ENCODE results near the gene CYP4F22.

CYP4F22 gene

GRCh38 chr19:15562145-15562544 lies 53.8 kb downstream of the CYP4F22 start:
- Histone ChIP-seq H3K36me3 (ENCODE audit: control insufficient read depth, insufficient read depth, low read length, severe bottlenecking) (no peaks in the 10 kb centered on the region), H3K9ac (ENCODE audit: low read length) (no peak overlapping the region)
- no peak for DNase-seq (ENCODE audit: low read depth)

GRCh38 chr19:15562861-15563260 lies 54.5 kb downstream of the CYP4F22 start:
- peaks cover 34% of the 10 kb centered on the region for H3K27me3 ChIP-seq (replicated peaks; ENCODE audit: control insufficient read depth, insufficient read depth, low read length)
- H3K9ac ChIP-seq (ENCODE audit: low read length) = no peak overlapping the region
- peak; percentile 47 for DNase-seq (ENCODE audit: low read depth)
- peaks cover 6% of the 10 kb centered on the region for H3K4me1 ChIP-seq (ENCODE audit: control insufficient read depth, insufficient read depth, low read length)
- H3K4me3 ChIP-seq (ENCODE audit: low read length) = no peak overlapping the region
- H3K9me3 ChIP-seq (ENCODE audit: control insufficient read depth, low read length) = no peaks in the 10 kb centered on the region
- H3K36me3 ChIP-seq (ENCODE audit: control insufficient read depth, insufficient read depth, low read length, severe bottlenecking) = no peaks in the 10 kb centered on the region

More at GRCh38 chr19:15562145-15562544, 53.8 kb downstream of the CYP4F22 start:
- no peak overlapping the region for H3K4me3 ChIP-seq (ENCODE audit: low read length)
- H3K4me1 ChIP-seq (ENCODE audit: control insufficient read depth, insufficient read depth, low read length) = peaks cover 6% of the 10 kb centered on the region
- peaks cover 36% of the 10 kb centered on the region for H3K27me3 ChIP-seq (replicated peaks; ENCODE audit: control insufficient read depth, insufficient read depth, low read length)
- H3K9me3 ChIP-seq (ENCODE audit: control insufficient read depth, low read length) = no peaks in the 10 kb centered on the region

GRCh38 chr19:15563325-15563794 lies 55.0 kb downstream of the CYP4F22 start:
- Histone ChIP-seq H3K9me3 (ENCODE audit: control insufficient read depth, low read length) (no peaks in the 10 kb centered on the region), H3K27me3 (replicated peaks; ENCODE audit: control insufficient read depth, insufficient read depth, low read length) (peaks cover 38% of the 10 kb centered on the region), H3K36me3 (ENCODE audit: control insufficient read depth, insufficient read depth, low read length, severe bottlenecking) (no peaks in the 10 kb centered on the region), H3K4me3 (ENCODE audit: low read length) (no peak overlapping the region), H3K9ac (ENCODE audit: low read length) (no peak overlapping the region), H3K4me1 (ENCODE audit: control insufficient read depth, insufficient read depth, low read length) (peaks cover 6% of the 10 kb centered on the region)
- DNase-seq (ENCODE audit: low read depth) = no peak

DNA sequence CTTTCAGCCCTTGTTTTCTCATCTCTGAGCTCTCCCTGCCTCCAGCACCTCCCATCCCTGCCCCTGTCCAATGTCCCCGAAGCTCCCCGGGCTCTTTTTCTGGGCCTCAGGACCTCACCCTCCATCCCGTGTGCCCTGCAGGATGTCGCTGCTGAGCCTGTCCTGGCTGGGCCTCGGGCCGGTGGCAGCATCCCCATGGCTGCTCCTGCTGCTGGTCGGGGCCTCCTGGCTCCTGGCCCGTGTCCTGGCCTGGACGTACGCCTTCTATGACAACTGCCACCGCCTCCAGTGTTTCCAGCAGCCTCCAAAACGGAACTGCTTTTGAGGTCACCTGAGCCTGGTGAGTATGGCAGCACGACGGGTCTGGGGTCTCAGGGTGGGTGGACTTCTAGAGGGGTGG lies 55.6 kb downstream of the CYP4F22 start:
- H3K27me3 ChIP-seq (replicated peaks; ENCODE audit: control insufficient read depth, insufficient read depth, low read length) = peaks cover 40% of the 10 kb centered on the region
- no peak overlapping the region for H3K9ac ChIP-seq (ENCODE audit: low read length)
- H3K4me3 ChIP-seq (ENCODE audit: low read length) = no peak overlapping the region
- H3K9me3 ChIP-seq (ENCODE audit: control insufficient read depth, low read length) = no peaks in the 10 kb centered on the region
- no peak for DNase-seq (ENCODE audit: low read depth)
- no peaks in the 10 kb centered on the region for H3K36me3 ChIP-seq (ENCODE audit: control insufficient read depth, insufficient read depth, low read length, severe bottlenecking)
- H3K4me1 ChIP-seq (ENCODE audit: control insufficient read depth, insufficient read depth, low read length) = peaks cover 6% of the 10 kb centered on the region

- Histone ChIP-seq H3K4me1 (ENCODE audit: control insufficient read depth, insufficient read depth, low read length) (peaks cover 6% of the 10 kb centered on the region), H3K27me3 (replicated peaks; ENCODE audit: control insufficient read depth, insufficient read depth, low read length) (peaks cover 47% of the 10 kb centered on the region), H3K9me3 (ENCODE audit: control insufficient read depth, low read length) (no peaks in the 10 kb centered on the region), H3K9ac (ENCODE audit: low read length) (no peak overlapping the region), H3K36me3 (ENCODE audit: control insufficient read depth, insufficient read depth, low read length, severe bottlenecking) (no peaks in the 10 kb centered on the region), H3K4me3 (ENCODE audit: low read length) (no peak overlapping the region)
- no peak for DNase-seq (ENCODE audit: low read depth)
Observed at GRCh38 chr19:15564534-15565168, 56.3 kb downstream of the CYP4F22 start.

DNA sequence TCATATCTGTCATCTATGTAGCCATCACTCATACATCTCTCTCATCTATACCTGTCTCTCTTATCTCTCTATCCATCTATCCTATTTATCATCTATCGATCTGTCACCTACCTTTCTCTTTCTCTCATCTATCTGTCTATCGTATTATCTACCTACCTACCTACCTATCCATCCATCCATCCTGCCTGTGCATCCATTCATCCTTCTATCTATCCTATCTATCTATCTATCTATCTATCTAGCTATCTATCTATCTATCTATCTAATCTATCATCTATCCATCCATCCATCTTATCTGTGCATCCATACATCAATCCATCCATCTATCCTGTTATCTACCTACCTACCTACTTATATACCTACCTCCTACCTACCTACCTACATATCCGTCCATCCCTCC lies 62.1 kb downstream of the CYP4F22 start:
- no peak overlapping the region for H3K4me3 ChIP-seq (ENCODE audit: low read length)
- H3K9ac ChIP-seq (ENCODE audit: low read length) = no peak overlapping the region
- H3K4me1 ChIP-seq (ENCODE audit: control insufficient read depth, insufficient read depth, low read length) = no peaks in the 10 kb centered on the region
- H3K9me3 ChIP-seq (ENCODE audit: control insufficient read depth, low read length) = no peaks in the 10 kb centered on the region
- peaks cover 41% of the 10 kb centered on the region for H3K27me3 ChIP-seq (replicated peaks; ENCODE audit: control insufficient read depth, insufficient read depth, low read length)
- no peak for DNase-seq (ENCODE audit: low read depth)
- no peaks in the 10 kb centered on the region for H3K36me3 ChIP-seq (ENCODE audit: control insufficient read depth, insufficient read depth, low read length, severe bottlenecking)

DNA sequence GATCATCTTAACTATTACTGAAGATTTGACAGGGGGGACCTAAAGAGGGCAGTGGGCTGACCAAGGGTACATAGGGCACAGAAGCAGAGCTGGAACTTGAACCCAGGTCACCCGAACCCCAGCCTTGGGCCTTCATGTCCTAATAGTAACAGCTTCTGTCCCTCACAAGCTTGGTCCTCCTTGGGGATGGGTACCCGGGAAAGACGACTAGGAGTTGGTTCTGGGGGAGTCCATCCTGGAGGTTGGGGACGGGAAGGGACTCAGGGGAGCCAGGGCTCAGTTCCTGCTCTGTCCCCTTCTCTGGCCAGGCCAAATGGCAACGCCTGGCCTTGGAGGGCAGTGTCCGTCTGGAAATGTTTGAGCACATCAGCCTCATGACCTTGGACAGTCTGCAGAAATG lies 67.1 kb downstream of the CYP4F22 start:
- H3K9me3 ChIP-seq (ENCODE audit: control insufficient read depth, low read length) = no peaks in the 10 kb centered on the region
- no peaks in the 10 kb centered on the region for H3K4me1 ChIP-seq (ENCODE audit: control insufficient read depth, insufficient read depth, low read length)

DNA sequence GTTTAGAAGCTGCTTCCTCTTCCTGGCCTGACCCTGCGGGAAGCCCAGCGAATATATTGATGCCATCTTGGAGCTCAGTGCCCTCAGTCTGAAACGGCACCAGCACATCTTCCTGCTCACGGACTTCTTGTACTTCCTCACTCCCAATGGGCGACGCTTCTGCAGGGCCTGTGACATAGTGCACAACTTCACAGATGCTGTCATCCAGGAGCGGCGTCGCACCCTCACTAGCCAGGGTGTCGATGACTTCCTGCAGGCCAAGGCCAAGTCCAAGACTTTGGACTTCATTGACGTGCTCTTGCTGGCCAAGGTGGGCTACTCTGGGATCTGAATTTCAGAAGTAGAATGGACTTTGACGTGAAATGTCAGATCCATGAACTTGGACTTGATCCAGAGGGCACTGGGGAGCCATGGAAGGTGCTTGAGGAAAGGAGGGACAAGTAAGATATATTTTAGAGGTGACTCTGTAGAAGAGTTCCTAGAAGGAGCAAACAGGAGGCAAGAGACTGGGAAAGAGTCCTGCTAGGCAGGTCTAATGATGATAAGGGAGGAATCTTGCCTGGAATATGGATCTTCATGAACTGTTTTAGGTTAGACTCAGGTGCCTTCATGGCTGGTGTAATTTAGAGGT lies 68.3 kb downstream of the CYP4F22 start:
- no peaks in the 10 kb centered on the region for H3K4me1 ChIP-seq (ENCODE audit: control insufficient read depth, insufficient read depth, low read length)
- no peak overlapping the region for H3K9ac ChIP-seq (ENCODE audit: low read length)
- no peak for DNase-seq (ENCODE audit: low read depth)
- H3K4me3 ChIP-seq (ENCODE audit: low read length) = no peak overlapping the region
- no peaks in the 10 kb centered on the region for H3K36me3 ChIP-seq (ENCODE audit: control insufficient read depth, insufficient read depth, low read length, severe bottlenecking)
- no peaks in the 10 kb centered on the region for H3K9me3 ChIP-seq (ENCODE audit: control insufficient read depth, low read length)
- peaks cover 28% of the 10 kb centered on the region for H3K27me3 ChIP-seq (replicated peaks; ENCODE audit: control insufficient read depth, insufficient read depth, low read length)

More for the DNA sequence above, 67.1 kb downstream of the CYP4F22 start:
- no peak for DNase-seq (ENCODE audit: low read depth)
- peaks cover 24% of the 10 kb centered on the region for H3K27me3 ChIP-seq (replicated peaks; ENCODE audit: control insufficient read depth, insufficient read depth, low read length)
- no peak overlapping the region for H3K4me3 ChIP-seq (ENCODE audit: low read length)
- no peaks in the 10 kb centered on the region for H3K36me3 ChIP-seq (ENCODE audit: control insufficient read depth, insufficient read depth, low read length, severe bottlenecking)
- no peak overlapping the region for H3K9ac ChIP-seq (ENCODE audit: low read length)

DNA sequence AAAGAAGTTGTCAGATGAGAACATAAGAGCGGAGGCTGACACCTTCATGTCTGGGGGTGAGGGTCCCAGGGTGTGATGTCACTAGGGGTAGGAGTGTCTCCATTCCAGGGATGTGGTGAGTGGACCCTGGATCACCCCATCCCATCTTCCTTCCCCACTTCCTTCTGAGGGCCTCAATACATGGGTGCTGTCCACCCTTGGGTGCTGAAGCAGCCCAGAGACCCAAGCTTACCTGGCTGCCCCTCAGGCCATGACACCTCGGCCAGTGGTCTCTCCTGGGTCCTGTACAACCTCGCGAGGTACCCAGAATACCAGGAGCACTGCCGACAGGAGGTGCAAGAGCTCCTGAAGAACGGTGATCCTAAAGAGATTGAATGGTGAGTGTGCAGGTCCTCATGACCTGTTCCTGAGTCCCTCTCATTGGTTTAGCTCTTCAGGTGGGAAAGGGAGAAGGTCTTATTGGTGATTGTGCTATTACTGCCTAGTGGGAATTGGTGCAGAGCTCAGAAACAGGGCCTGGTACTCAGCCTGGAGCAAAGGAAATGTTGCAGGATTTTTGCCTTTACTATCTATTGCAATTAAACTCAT lies 69.0 kb downstream of the CYP4F22 start:
- Histone ChIP-seq H3K4me3 (ENCODE audit: low read length) (no peak overlapping the region), H3K9me3 (ENCODE audit: control insufficient read depth, low read length) (no peaks in the 10 kb centered on the region), H3K4me1 (ENCODE audit: control insufficient read depth, insufficient read depth, low read length) (no peaks in the 10 kb centered on the region), H3K9ac (ENCODE audit: low read length) (no peak overlapping the region), H3K36me3 (ENCODE audit: control insufficient read depth, insufficient read depth, low read length, severe bottlenecking) (no peaks in the 10 kb centered on the region), H3K27me3 (replicated peaks; ENCODE audit: control insufficient read depth, insufficient read depth, low read length) (peaks cover 28% of the 10 kb centered on the region)
- DNase-seq (ENCODE audit: low read depth) = no peak

GRCh38 chr19:15583346-15583745 lies 75.0 kb downstream of the CYP4F22 start:
- Histone ChIP-seq H3K4me1 (ENCODE audit: control insufficient read depth, insufficient read depth, low read length) (no peaks in the 10 kb centered on the region), H3K9ac (ENCODE audit: low read length) (no peak overlapping the region), H3K27me3 (replicated peaks; ENCODE audit: control insufficient read depth, insufficient read depth, low read length) (peaks cover 24% of the 10 kb centered on the region), H3K4me3 (ENCODE audit: low read length) (no peak overlapping the region), H3K36me3 (ENCODE audit: control insufficient read depth, insufficient read depth, low read length, severe bottlenecking) (no peaks in the 10 kb centered on the region), H3K9me3 (ENCODE audit: control insufficient read depth, low read length) (no peaks in the 10 kb centered on the region)
- no peak for DNase-seq (ENCODE audit: low read depth)

DNA sequence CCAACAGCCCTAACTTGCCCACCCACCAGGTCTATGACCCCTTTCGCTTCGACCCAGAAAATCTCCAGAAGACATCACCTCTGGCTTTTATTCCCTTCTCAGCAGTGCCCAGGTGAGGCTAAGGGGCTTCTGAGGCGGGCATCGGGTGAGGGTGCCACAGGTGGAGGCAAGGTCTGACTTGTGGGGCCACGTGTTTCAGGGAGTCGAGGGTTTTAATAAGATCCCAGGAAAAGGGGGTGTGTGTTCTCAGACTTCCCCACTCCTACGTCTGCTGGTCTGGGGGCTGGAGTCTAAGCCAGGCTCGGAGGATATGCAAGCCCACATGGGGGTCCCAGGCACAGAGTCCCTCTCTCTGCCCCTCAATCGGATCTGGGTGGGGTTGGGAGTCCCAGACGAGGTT lies 75.8 kb downstream of the CYP4F22 start:
- no peak overlapping the region for H3K9ac ChIP-seq (ENCODE audit: low read length)
- H3K4me1 ChIP-seq (ENCODE audit: control insufficient read depth, insufficient read depth, low read length) = no peaks in the 10 kb centered on the region
- no peak overlapping the region for H3K4me3 ChIP-seq (ENCODE audit: low read length)
- H3K36me3 ChIP-seq (ENCODE audit: control insufficient read depth, insufficient read depth, low read length, severe bottlenecking) = no peaks in the 10 kb centered on the region
- no peak for DNase-seq (ENCODE audit: low read depth)
- H3K9me3 ChIP-seq (ENCODE audit: control insufficient read depth, low read length) = no peaks in the 10 kb centered on the region
- peaks cover 27% of the 10 kb centered on the region for H3K27me3 ChIP-seq (replicated peaks; ENCODE audit: control insufficient read depth, insufficient read depth, low read length)
